HG03432 (cell line): Measurements from ENCODE around the gene ARG2.
"Not testable (repeated sequence)": the region's sequence is repeated elsewhere in the genome, so short reads cannot be mapped to it uniquely, and the experiment has no call there.

ENCODE experiments used
- ATAC-seq: cut with Tn5 transposase; IDR thresholded peaks from one replicate; pipeline ENCODE4 v1.9.1; 2021; ENCODE audit warnings: mild to moderate bottlenecking, moderate library complexity; ENCODE audit not compliant: unreplicated experiment

ARG2 gene

DNA sequence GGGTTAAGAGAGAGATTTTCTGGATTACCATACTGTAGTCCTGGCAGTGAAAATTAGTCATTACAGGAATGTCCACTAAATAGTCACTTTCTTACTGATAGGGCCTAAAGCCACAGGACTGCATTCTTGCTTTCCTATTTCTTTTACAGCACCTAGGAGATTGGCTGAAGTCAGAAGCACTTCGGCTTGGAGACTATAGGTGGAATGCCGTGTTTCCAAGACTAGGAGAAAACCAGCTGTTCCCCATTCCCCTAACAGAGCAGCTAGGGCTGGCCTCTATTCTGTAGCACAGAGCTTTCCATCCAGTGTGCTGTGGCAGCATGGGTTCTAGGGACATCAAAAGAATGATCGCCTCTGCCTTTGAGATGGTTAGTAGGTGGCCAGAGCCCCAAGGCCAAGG lies 34.7 kb upstream of the ARG2 start:
- no peak for ATAC-seq

- ATAC-seq: no peak
These were observed 33.4 kb upstream of the ARG2 start for GRCh38 chr14:67586369-67586768.

DNA sequence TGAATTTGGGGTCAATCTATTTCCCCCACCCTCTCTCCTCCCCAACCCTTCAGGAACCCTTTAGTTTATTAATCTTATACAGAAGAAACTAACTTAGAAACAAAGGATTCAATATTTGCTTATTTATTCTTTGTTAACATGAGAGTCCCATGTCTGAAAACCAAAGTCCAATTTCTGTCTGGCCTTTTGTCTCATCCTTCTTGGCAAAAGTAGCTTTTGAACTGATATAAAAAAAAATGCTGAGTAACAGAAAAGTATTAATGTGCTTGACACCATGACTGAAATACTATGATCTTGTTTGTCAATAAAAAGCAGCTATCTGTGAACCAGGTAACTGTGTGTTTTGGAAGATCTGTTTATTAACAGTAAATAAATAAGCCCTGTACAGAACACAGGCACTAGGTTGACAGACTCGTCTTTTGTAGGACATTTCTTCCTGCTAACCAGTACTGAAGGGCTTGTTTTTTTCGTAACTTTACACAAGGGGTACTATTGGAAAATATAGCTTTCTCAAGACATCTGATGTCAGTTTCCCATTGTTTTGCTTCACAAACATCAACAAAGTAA lies 30.4 kb upstream of the ARG2 start:
- no peak for ATAC-seq

DNA sequence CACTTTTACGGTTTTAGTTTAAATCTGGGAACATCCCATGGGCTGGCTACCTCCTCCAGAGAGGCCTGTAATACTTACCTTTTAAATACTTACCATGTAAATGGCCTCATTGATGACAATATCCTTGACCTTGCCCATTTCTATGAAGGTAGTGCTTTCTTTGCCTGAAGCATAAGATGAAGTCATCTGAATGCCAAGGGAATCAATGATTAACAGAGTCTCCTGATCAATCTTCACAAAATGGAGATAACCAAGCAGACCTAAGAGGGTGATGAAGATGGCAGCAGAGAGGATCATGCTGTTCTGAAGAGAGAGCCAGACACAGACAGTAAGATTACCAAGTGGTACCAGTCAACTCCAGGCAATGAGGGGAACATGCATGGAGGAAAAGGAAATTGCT lies 26.1 kb upstream of the ARG2 start:
- not testable (repeated sequence) for ATAC-seq

DNA sequence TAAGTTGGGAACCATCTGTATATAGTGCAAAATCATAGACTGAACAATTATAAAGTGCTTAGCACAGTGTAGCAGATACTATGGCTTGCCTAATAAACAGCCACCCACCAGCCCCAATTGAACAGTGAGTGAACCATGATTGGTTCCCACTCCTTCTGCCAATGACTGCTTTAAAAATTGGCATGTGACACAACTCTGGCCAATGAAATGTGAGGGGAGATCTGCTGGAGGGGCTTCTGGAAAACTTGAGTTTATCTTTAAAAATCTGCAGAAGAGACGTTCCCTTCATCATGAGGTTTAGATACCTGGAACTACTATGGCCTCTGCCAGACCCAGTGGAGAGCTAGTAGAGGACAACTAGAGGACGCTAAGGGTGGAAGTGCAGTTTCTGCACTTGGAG lies 24.3 kb upstream of the ARG2 start:
- ATAC-seq: no peak

DNA sequence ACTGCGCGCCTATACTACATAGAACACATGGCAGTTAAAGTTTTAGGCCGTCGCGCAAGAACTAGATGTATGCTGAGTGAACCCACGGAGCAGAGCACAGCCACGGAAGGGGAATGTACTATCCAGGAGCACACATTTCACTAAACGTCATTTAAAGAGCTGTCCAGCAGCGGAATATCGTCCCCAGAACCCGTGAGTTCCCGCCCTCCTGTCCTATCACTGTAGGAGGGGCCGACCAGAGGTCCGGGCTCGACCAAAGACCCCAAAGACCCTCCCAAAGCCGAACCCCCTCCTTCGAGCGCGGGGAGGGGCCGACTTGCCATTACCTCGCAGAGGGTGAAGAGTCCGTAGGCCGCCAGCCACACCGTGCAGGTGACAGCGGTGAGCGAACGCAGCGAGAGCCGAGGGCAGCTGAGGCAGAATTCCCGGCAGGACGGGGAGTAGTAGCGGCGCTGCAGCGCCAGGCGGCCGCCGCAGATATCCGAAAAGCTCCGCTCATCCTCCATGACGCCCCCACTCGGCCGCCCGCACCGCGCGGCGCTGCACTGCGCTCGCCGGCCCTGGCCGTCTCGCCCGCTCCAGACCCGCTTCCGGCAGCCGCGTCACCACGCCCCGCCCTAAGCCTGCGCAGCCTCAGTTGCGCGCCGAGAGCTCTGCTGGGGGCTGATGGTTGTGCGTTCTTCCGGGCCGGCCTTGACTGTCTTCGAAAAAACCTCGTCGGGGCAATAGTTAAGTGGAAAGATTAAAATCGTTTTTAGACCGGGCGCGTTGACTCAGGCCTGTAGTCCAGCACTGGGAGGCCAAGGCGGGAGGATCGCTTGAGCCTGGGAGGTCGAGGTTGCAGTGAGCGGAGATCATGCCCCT lies 19.8 kb upstream of the ARG2 start, which contains the start of gene PIGH:
Gene PIGH (minus strand): TSS at position 571 of the 864 bp plus-strand sequence. CDS start 65 bp downstream, at position 506.
- peak; percentile 94 for ATAC-seq

DNA sequence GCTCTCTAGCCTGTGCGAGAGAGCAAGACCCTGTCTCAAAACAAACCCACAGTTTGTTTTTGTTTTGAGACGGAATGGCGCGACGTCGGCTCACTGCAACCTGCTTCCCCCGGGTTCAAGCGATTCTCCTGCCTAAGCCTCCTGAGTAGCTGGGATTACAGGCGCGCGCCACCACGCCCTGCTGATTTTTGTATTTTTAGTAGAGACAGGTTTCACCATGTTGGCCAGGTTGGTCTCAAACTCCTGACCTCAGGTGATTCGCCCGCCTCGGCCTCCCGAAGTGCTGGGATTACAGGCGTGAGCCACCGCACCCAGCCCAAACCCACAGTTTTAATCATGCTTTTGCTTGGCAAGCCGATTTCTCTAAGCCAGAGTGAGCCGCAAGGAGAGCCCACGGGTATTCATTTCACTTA lies 19.2 kb upstream of the ARG2 start:
- peak; percentile 4 for ATAC-seq

DNA sequence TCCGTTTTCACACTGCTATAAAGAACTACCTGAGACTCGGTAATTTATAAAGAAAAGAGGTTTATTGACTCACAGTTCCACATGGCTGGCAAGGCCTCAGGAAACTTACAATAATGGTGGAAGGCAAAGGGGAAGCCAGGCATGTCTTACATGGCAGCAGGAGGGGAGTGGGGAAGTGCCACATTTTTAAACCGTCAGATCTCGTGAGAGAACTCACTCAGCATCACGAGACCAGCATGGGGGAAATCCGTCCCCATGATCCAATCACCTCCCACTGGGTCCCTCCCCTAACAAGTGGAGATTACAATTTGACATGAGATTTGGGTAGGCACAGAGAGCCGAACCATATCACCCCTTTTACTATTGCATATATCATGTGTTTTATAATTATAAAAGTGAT lies 17.6 kb upstream of the ARG2 start:
- ATAC-seq: no peak

DNA sequence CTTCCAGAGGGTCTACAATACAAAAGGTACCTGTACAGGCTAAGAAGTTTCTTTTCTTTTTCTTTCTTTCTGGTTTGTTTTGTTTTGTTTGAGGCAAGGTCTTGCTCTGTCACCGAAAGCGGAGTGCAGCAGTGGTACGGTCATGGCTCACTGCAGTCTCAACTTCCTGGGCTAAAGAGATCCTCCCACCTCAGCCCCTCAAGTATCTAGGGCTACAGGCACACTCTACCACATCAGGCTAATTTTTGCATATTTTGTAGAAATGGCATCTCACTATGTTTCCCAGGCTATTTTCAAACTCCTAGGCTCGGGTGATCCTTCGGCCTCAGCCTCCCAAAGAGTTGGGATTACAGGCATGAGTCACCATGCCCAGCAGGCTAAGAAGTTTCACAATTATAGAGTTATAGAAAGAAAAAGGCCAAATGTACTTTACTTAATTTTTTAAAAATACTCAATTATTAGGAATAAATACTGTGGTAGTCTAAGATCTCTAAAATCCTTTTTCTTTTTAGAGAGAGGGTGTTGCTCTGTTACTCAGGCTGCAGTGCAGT lies 16.6 kb upstream of the ARG2 start:
- peak; percentile 57 for ATAC-seq

GRCh38 chr14:67607646-67608045 lies 12.1 kb upstream of the ARG2 start:
- ATAC-seq: no peak

DNA sequence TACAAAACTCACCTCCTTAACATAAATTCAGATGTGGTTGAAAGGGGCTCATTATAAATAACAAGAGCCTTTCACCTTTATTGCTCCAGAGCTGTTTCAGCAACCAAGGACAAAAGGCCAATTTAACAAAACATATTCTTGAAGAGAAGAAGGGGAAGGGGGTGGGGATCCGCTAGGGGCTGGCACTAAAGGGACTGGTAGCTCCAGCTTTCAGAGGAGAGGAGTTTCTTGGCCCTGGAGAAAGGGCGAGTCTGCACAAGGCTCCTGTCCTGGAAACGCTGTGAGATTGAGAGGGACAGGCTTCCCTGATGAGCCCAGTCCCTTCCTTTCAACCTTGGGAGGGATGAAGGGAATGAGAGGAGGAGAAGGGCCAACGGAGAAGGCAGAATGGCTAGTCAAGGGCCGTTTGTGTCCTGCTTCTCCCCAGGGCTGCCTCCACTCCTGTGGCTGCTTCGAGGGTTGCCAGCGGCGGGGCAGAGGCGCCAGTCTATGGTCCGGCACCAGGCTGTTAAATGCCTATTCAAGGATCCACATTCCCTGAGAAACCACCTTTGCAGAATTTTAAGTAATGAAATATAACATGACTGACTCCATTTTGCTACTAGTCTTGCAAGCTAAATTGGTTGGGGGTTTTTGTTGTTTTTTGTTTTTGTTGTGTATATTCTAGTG lies 9.9 kb upstream of the ARG2 start:
- no peak for ATAC-seq

DNA sequence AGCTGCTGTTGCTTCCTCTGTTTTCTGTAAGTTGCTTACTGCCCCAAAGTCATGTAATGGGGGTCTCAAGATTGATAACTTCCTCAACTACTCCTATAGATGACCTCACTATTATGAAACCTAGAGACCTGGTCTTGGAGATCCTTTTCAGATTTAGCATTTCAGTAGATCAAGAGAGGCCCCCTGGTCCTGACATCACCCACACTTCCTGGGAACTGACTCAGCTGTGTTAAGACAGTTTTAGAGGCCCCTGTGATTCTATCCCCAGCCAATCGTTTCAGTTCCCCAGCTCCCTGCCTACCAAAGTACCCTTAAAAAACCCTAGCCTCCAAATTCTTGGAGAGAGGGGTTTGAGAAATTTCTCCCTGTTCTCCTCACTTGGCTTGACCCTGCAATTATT lies 9.2 kb upstream of the ARG2 start:
- no peak for ATAC-seq

DNA sequence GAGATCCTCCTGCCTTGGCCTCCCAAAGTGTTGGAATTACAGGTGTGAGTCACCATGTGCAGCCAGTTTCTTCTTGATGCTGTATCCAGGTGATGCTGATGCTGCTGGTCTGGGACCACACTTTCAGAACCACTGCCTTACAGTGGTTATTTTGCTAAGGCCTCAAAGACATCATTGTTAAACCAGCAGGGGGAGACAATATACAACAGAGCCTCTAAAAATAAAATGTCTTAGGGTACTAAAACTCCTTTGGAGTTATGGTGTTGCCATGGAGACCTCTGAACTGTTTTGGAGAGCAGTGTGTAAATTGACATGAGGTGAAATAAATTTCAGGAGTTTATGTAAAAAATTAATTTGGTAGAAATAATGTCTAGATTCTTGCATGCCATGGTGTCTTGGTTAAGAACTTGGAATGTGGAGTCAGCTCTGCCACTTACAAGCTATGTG lies 1.1 kb upstream of the ARG2 start:
- no peak for ATAC-seq

GRCh38 chr14:67620217-67620785 lies 581 bp downstream of the ARG2 start:
- no peak for ATAC-seq

DNA sequence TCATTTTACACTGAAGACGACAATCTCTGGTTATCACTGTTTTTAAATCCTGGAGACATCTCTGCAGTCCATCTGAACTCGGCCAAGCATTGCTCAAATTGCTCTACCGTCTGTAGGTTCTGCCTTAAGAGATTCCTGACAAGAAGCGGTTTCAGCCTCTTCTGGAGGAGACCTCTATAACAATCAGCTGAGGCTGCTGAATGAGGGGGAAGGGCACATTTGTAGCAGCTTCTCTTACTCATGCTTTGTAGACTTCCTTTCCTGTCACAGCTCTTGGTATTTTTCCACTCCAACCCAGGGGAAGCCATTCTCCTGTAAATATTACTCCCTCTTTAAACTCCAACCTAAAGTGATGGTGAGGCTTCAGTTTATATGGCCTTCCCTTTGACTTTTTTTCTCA lies 3.0 kb downstream of the ARG2 start:
- ATAC-seq: no peak

GRCh38 chr14:67623114-67623513 lies 3.4 kb downstream of the ARG2 start:
- ATAC-seq: no peak

DNA sequence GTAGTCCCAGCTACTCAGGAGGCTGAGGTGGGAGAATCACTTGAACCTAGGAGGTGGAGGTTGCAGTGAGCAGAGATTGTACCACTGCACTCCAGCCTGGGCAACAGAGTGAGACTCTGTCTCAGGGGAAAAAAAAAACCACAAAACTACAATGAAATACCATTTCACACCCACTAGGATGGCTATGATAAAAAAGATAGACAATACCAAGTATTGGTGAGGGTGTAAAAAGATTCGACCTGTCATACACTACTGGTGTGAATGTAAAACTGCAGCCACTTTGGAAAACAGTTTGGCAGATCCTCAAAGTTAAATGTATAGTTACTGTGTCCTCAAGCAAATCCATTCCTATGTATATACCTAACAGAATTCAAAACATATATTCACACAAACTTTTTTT lies 6.4 kb downstream of the ARG2 start:
- ATAC-seq: not testable (repeated sequence)

DNA sequence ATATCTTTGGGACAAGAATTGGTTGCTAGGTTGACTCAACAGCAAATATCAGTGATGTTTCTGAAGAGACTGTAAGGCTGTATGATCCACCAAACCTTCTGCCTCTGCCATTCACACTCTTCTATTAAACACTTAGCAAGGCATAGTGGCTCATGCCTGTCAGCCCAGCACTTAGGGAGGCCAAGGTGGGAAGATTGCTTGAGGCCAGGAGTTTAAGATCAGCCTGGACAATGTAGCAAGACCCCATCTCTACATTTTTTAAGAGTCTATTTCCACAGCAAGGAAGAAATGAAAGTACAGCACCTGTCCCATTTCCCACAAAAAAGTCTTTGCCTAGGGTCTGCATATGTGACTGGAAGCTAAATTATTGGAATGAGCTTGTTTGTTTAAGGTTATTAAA lies 7.8 kb downstream of the ARG2 start:
- ATAC-seq: no peak

- ATAC-seq: no peak
These were observed 10.5 kb downstream of the ARG2 start for GRCh38 chr14:67630186-67630585.

DNA sequence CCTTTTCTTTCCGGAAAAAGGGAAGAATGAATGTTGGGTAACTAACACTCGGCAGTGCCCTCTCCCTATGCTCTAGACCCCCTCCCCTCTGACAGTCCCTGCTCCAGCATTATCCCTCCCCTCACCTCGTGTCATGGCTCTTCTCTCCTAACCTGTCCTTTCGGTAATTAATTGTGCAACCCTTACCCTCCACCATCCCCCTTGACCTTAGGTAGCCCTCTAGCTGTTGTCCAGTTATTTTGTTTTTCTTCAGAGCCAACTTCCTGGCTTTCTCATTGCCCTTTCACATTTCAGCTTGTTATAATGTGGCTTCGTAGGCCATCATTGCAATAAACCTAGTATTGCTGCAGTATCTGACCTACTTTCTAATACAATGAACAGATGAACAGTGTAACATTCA lies 11.2 kb downstream of the ARG2 start:
- no peak for ATAC-seq

DNA sequence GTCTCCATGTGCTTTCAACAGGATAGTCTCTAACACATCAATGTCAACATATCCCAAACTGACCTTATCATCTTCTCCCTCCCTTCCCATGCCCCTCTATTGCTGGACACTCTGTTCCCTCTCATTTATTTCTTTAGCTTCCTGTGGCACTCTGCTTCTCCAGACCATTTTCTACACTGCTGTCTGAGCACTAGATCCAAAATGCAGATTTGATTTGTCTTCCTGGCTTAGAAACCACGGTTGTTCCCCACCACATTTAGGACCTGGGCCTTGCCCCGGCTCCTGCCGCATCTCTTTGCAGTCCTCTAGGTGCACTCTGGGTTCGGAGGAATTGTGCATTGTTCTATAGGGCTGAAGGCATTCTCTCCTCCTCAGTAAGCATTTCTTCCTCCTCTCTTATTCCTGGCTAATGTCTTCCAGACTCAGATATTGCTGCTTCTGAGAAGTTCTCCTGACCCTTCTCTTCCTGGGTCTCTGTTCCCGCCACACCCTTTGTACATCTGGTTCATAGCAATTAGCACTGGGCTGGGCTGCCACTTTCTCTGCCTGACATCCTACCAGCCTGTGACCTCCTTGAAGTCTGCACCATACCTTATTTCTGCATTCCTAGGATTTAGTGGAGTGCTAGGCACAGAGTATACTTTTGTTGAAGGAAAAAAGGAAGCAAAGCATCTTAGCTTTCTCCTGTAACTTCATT lies 13.9 kb downstream of the ARG2 start:
- ATAC-seq: no peak
